WTC11 (cell line): Measurements from ENCODE around the gene KIRREL3.

Source experiments
- CBFB ChIP-seq: sonication (generic); formaldehyde crosslinking; IDR thresholded peaks from 2 replicates; pipeline ENCODE4 v1.8.1; 2022; ENCODE audit warnings: mild to moderate bottlenecking, low read depth, missing genetic modification reagents
- FOXK1 ChIP-seq: sonication (generic); formaldehyde crosslinking; IDR thresholded peaks from 2 replicates; pipeline ENCODE4 v1.8.0; 2022; ENCODE audit warnings: mild to moderate bottlenecking, moderate library complexity, missing genetic modification reagents
- JUN ChIP-seq: sonication (generic); formaldehyde crosslinking; IDR thresholded peaks from 2 replicates; pipeline ENCODE4 v1.8.0; 2023; ENCODE audit warnings: mild to moderate bottlenecking, missing genetic modification reagents
- NFYB ChIP-seq: sonication (generic); formaldehyde crosslinking; conservative IDR thresholded peaks from 2 replicates; pipeline ENCODE4 v1.8.0; 2022; ENCODE audit warnings: low read depth, missing genetic modification reagents
- NR2C2 ChIP-seq: sonication (generic); formaldehyde crosslinking; IDR thresholded peaks from 2 replicates; pipeline ENCODE4 v1.8.0; 2022; ENCODE audit warnings: mild to moderate bottlenecking, missing genetic modification reagents
- ZNF263 ChIP-seq: sonication (generic); formaldehyde crosslinking; IDR thresholded peaks from 2 replicates; pipeline ENCODE4 v1.8.1; 2022; ENCODE audit warnings: low read depth, mild to moderate bottlenecking, moderate library complexity, missing genetic modification reagents
- TF ChIP-seq, protein P1 (sequence below): fragments of 200-600 bp; IDR thresholded peaks from 2 replicates; pipeline ENCODE4 v1.8.0; 2022; ENCODE audit warnings: antibody characterized with exemption
- TF ChIP-seq, protein P2 (sequence below): sonication (generic); formaldehyde crosslinking; conservative IDR thresholded peaks from 2 replicates; pipeline ENCODE4 v1.8.1; 2022; ENCODE audit warnings: mild to moderate bottlenecking, missing genetic modification reagents
- TF ChIP-seq, protein P3 (sequence below): sonication (generic); formaldehyde crosslinking; IDR thresholded peaks from 2 replicates; pipeline ENCODE4 v1.8.1; 2022; ENCODE audit warnings: missing genetic modification reagents, borderline replicate concordance
- TF ChIP-seq, protein P4 (sequence below): fragments of 250-450 bp; sonication (Bioruptor Pico); IDR thresholded peaks from 2 replicates; pipeline ENCODE4 v1.9.0; 2021; ENCODE audit warnings: mild to moderate bottlenecking, borderline replicate concordance

DNA sequence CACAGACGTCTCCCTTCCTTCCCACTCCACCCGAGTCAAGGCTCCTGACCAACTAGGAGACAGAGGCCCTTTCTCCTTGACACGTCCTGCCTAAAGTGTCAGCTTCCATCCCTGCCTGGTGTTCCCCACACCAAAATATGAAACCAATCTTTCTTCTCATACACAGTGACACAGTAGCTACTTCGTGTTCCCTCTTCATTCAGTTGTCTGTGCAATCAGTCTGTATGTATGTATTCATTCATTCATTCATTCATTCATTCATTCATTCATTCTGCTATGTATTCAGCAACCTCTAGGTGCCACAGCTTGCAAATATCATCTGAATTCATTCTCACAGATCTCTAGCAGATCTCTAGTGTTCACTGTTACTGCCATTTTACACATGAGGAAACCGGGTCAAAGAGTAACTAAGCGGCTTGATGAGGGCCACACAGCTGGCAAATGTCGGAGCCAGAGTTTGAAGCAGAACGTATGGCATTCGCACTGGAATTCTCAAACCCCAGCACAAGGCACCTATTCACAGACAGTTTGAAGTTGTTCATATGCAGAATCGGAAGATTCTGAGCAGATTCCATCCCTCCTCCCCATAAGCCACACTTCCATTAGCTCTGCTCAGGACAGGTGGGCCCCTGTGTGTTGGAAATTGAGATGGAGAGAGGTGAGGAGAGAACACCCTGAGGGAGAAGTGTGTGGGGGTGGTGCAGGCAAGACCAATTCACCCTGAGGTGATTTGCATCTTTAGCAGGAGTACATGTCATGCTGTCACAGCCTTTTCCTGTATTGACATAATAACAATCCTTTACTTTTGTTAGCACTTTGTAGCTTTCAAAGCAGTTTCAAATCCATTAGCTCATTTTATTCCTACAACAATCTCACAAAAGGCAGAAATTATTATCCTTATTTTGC is 369.4 kb downstream of the KIRREL3 start:
- TF ChIP-seq, protein P1, sequence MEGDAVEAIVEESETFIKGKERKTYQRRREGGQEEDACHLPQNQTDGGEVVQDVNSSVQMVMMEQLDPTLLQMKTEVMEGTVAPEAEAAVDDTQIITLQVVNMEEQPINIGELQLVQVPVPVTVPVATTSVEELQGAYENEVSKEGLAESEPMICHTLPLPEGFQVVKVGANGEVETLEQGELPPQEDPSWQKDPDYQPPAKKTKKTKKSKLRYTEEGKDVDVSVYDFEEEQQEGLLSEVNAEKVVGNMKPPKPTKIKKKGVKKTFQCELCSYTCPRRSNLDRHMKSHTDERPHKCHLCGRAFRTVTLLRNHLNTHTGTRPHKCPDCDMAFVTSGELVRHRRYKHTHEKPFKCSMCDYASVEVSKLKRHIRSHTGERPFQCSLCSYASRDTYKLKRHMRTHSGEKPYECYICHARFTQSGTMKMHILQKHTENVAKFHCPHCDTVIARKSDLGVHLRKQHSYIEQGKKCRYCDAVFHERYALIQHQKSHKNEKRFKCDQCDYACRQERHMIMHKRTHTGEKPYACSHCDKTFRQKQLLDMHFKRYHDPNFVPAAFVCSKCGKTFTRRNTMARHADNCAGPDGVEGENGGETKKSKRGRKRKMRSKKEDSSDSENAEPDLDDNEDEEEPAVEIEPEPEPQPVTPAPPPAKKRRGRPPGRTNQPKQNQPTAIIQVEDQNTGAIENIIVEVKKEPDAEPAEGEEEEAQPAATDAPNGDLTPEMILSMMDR = no peak
- TF ChIP-seq FOXK1 (CRISPR knock-in tag) (no peak), NR2C2 (CRISPR knock-in tag) (no peak), ZNF263 (no peak), CBFB (CRISPR knock-in tag) (no peak), JUN (CRISPR knock-in tag) (no peak), NFYB (CRISPR knock-in tag) (no peak)
- TF ChIP-seq, protein P2, sequence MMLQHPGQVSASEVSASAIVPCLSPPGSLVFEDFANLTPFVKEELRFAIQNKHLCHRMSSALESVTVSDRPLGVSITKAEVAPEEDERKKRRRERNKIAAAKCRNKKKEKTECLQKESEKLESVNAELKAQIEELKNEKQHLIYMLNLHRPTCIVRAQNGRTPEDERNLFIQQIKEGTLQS (CRISPR knock-in tag) = no peak
- TF ChIP-seq, protein P3, sequence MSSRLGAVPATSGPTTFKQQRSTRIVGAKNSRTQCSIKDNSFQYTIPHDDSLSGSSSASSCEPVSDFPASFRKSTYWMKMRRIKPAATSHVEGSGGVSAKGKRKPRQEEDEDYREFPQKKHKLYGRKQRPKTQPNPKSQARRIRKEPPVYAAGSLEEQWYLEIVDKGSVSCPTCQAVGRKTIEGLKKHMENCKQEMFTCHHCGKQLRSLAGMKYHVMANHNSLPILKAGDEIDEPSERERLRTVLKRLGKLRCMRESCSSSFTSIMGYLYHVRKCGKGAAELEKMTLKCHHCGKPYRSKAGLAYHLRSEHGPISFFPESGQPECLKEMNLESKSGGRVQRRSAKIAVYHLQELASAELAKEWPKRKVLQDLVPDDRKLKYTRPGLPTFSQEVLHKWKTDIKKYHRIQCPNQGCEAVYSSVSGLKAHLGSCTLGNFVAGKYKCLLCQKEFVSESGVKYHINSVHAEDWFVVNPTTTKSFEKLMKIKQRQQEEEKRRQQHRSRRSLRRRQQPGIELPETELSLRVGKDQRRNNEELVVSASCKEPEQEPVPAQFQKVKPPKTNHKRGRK = no peak
- TF ChIP-seq, protein P4, sequence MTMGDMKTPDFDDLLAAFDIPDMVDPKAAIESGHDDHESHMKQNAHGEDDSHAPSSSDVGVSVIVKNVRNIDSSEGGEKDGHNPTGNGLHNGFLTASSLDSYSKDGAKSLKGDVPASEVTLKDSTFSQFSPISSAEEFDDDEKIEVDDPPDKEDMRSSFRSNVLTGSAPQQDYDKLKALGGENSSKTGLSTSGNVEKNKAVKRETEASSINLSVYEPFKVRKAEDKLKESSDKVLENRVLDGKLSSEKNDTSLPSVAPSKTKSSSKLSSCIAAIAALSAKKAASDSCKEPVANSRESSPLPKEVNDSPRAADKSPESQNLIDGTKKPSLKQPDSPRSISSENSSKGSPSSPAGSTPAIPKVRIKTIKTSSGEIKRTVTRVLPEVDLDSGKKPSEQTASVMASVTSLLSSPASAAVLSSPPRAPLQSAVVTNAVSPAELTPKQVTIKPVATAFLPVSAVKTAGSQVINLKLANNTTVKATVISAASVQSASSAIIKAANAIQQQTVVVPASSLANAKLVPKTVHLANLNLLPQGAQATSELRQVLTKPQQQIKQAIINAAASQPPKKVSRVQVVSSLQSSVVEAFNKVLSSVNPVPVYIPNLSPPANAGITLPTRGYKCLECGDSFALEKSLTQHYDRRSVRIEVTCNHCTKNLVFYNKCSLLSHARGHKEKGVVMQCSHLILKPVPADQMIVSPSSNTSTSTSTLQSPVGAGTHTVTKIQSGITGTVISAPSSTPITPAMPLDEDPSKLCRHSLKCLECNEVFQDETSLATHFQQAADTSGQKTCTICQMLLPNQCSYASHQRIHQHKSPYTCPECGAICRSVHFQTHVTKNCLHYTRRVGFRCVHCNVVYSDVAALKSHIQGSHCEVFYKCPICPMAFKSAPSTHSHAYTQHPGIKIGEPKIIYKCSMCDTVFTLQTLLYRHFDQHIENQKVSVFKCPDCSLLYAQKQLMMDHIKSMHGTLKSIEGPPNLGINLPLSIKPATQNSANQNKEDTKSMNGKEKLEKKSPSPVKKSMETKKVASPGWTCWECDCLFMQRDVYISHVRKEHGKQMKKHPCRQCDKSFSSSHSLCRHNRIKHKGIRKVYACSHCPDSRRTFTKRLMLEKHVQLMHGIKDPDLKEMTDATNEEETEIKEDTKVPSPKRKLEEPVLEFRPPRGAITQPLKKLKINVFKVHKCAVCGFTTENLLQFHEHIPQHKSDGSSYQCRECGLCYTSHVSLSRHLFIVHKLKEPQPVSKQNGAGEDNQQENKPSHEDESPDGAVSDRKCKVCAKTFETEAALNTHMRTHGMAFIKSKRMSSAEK = no peak
